Keratinocyte (primary cell): ENCODE measurements around the gene TUT7.

Experiments
- EZH2 ChIP-seq: IDR thresholded peaks from one replicate; pipeline ENCODE4 v1.6.1; 2012; ENCODE audit warnings: inconsistent platforms, mild to moderate bottlenecking, low read length, moderate library complexity
- TF ChIP-seq, protein P1 (sequence below), 3 experiments: IDR thresholded peaks in 1 of 3; conservative IDR thresholded peaks in 1 of 3; optimal IDR thresholded peaks in 1 of 3; 2 replicates in 2 of 3; 3 replicates in 1 of 3; pipeline versions ENCODE3 to v1.5.1; 2011; ENCODE audit warnings: low read length in 3 of 3, mild to moderate bottlenecking in 3 of 3, moderate library complexity in 2 of 3, control low read depth in 1 of 3, inconsistent platforms in 1 of 3; ENCODE audit not compliant: insufficient read depth in 2 of 3; ENCODE audit errors: extremely low read depth in 1 of 3

DNA sequence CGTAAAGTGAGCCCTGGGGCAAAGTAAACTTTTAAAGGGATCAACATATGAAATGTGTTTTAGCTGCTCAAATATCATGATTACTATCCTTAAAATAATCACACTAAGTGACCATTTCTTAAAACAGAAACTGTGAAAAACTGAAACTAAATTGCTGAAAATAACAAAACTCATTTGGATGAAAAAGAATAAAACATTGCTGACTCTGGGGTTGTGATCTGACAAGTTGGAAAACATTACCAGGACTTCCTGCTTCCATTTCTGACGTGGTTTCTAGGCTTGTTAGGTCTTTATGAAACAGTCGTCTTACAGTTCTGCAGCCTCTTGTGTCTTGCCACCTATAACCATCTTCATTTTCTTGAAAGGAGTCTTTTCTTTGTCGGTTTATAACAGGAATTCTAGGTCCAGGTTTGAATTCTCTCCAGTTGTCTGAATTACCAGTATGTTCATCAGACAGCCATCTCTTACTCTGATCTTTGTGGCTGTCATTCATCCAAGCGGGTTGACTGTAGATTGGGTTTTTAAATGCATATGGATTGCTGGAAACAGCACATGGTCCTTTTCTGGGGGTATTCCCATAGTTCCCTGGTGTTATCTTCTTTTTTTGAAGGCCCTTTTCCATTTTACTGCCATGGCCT is 1.7 kb downstream of the TUT7 start:
- TF ChIP-seq, protein P1, sequence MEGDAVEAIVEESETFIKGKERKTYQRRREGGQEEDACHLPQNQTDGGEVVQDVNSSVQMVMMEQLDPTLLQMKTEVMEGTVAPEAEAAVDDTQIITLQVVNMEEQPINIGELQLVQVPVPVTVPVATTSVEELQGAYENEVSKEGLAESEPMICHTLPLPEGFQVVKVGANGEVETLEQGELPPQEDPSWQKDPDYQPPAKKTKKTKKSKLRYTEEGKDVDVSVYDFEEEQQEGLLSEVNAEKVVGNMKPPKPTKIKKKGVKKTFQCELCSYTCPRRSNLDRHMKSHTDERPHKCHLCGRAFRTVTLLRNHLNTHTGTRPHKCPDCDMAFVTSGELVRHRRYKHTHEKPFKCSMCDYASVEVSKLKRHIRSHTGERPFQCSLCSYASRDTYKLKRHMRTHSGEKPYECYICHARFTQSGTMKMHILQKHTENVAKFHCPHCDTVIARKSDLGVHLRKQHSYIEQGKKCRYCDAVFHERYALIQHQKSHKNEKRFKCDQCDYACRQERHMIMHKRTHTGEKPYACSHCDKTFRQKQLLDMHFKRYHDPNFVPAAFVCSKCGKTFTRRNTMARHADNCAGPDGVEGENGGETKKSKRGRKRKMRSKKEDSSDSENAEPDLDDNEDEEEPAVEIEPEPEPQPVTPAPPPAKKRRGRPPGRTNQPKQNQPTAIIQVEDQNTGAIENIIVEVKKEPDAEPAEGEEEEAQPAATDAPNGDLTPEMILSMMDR (optimal IDR thresholded peaks at IDR 0.05 in 1 of 3, IDR thresholded peaks at IDR 0.05 in 1 of 3, conservative IDR thresholded peaks at IDR 0.05 in 1 of 3; ENCODE audit: extremely low read depth in 1 of 3, insufficient read depth in 2 of 3, low read length in 3 of 3): no peak
- TF ChIP-seq EZH2: no peak
